Stimulated activated CD8-positive, alpha-beta memory T cell treated with anti-CD3 and anti-CD28 coated beads, Interleukin-4, amount 100 ng/mL, for 4 hours (primary cell): ENCODE data around the gene XIAP.
A peak's percentile ranks its signal among the peaks of the same experiment; 100 is the strongest.

Experiments
- DNase-seq, 2 donors: peaks; one replicate each; pipeline ENCODE4 v3.0.0-alpha.2; 2020; ENCODE audit warnings: low read depth in 2 of 2, low spot score in 1 of 2

The XIAP gene

GRCh38 chrX:123959281-123960063 is 99.6 kb downstream of the XIAP start:
- no peak for DNase-seq

- no peak for DNase-seq
Measured at GRCh38 chrX:123960956-123961267, 101.1 kb downstream of the XIAP start.

- peak in 1 of 2 donors; percentile 19 for DNase-seq
Measured at GRCh38 chrX:123961268-123962005, 101.6 kb downstream of the XIAP start, which contains the start of gene STAG2. Gene STAG2 (plus strand): TSS chrX:123961706. CDS start chrX:124022628, 60,922 bp downstream.

- no peak for DNase-seq
Measured at GRCh38 chrX:123962006-123962467, 102.2 kb downstream of the XIAP start.

GRCh38 chrX:123962794-123963373 is 103.0 kb downstream of the XIAP start:
- peak in 1 of 2 donors; percentile 71 for DNase-seq
